GM23338 (cell line): ENCODE results near the gene PAQR4. TPM values are rescaled to one million over a fixed set of nuclear protein-coding genes. Genes with fewer than 3 reads are reported as not detected.

ENCODE experiments used
- ATAC-seq: fragments of 200-7000 bp; cut with Tn5 transposase; 3 replicates; pipeline ENCODE4 v1.9.1; 2020
- DNase-seq: peaks from one replicate; pipeline ENCODE4 v3.0.0-alpha.2; 2015; ENCODE audit warnings: low spot score
- H2AFZ ChIP-seq: fragments of 200-600 bp; sonication (generic); 2 replicates; pipeline ENCODE4 v1.8.0; 2016; ENCODE audit warnings: antibody characterized with exemption, mild to moderate bottlenecking, moderate library complexity
- H3F3A ChIP-seq: fragments of 200-600 bp; sonication (generic); replicated peaks from 2 replicates; pipeline ENCODE4 v1.8.0; 2017; ENCODE audit warnings: antibody characterized with exemption, mixed run types, low read depth
- H3K27ac ChIP-seq: fragments of 200-600 bp; sonication (generic); 2 replicates; pipeline ENCODE4 v1.6.1; 2016; ENCODE audit warnings: low read depth
- H3K27me3 ChIP-seq: fragments of 200-600 bp; sonication (generic); 2 replicates; pipeline ENCODE4 v1.8.0; 2016; ENCODE audit warnings: mild to moderate bottlenecking, mixed run types, moderate library complexity; ENCODE audit not compliant: insufficient read depth
- H3K36me3 ChIP-seq: fragments of 200-600 bp; sonication (generic); 2 replicates; pipeline ENCODE4 v1.8.0; 2016; ENCODE audit warnings: mild to moderate bottlenecking; ENCODE audit not compliant: insufficient read depth
- H3K4me1 ChIP-seq: fragments of 200-600 bp; sonication (generic); 2 replicates; pipeline ENCODE4 v1.8.0; 2016; ENCODE audit warnings: mild to moderate bottlenecking, moderate library complexity; ENCODE audit not compliant: insufficient read depth
- H3K4me2 ChIP-seq: fragments of 200-600 bp; sonication (generic); 2 replicates; pipeline ENCODE4 v1.7.1; 2017; ENCODE audit warnings: mixed run types
- H3K4me3 ChIP-seq: fragments of 200-600 bp; sonication (generic); 2 replicates; pipeline ENCODE4 v1.6.1; 2016; ENCODE audit warnings: mixed run types
- H3K79me2 ChIP-seq: fragments of 200-600 bp; sonication (generic); replicated peaks from 2 replicates; pipeline ENCODE4 v1.8.0; 2017; ENCODE audit warnings: mild to moderate bottlenecking; ENCODE audit not compliant: insufficient read depth
- H3K9me2 ChIP-seq: fragments of 200-600 bp; sonication (generic); 2 replicates; pipeline ENCODE4 v1.8.0; 2017; ENCODE audit not compliant: insufficient read depth
- H4K20me1 ChIP-seq: fragments of 200-600 bp; sonication (generic); replicated peaks from 2 replicates; pipeline ENCODE4 v1.8.0; 2017; ENCODE audit warnings: mild to moderate bottlenecking; ENCODE audit not compliant: insufficient read depth
- H3K27ac Mint-ChIP-seq: 2 replicates; pipeline ENCODE4 v1.8.0; 2020; ENCODE audit warnings: inconsistent platforms, mild to moderate bottlenecking, moderate library complexity, mixed read lengths
- H3K27me3 Mint-ChIP-seq: 3 replicates; pipeline ENCODE4 v1.8.0; 2022; ENCODE audit warnings: low read depth, mild to moderate bottlenecking, moderate library complexity, mixed read lengths, inconsistent platforms; ENCODE audit not compliant: insufficient read depth, poor library complexity
- H3K36me3 Mint-ChIP-seq: 3 replicates; pipeline ENCODE4 v1.8.0; 2021; ENCODE audit warnings: low read depth, mild to moderate bottlenecking, inconsistent platforms, moderate library complexity, mixed read lengths
- H3K4me1 Mint-ChIP-seq: 3 replicates; pipeline ENCODE4 v1.8.0; 2020; ENCODE audit warnings: mild to moderate bottlenecking, inconsistent platforms, mixed read lengths
- H3K4me3 Mint-ChIP-seq: 3 replicates; pipeline ENCODE4 v1.8.0; 2021; ENCODE audit warnings: moderate library complexity, mild to moderate bottlenecking, inconsistent platforms, mixed read lengths
- H3K9me3 Mint-ChIP-seq: 3 replicates; pipeline ENCODE4 v1.8.0; 2020; ENCODE audit warnings: moderate library complexity, mild to moderate bottlenecking, inconsistent platforms, mixed read lengths
- CREB1 ChIP-seq: fragments of 250-450 bp; sonication (Bioruptor Pico); IDR thresholded peaks from 2 replicates; pipeline ENCODE4 v1.5.0; 2020; ENCODE audit warnings: low read depth, mild to moderate bottlenecking, moderate library complexity
- EZH2 ChIP-seq: fragments of 200-600 bp; sonication (generic); IDR thresholded peaks from one replicate; pipeline ENCODE4 v1.8.0; 2017; ENCODE audit warnings: antibody characterized with exemption, mild to moderate bottlenecking, low read depth; ENCODE audit not compliant: unreplicated experiment
- EZH2phosphoT487 ChIP-seq: fragments of 200-600 bp; sonication (generic); IDR thresholded peaks from one replicate; pipeline ENCODE4 v1.8.1; 2018; ENCODE audit warnings: antibody characterized with exemption; ENCODE audit not compliant: unreplicated experiment
- NANOG ChIP-seq: IDR thresholded peaks from 2 replicates; pipeline ENCODE4 v1.6.1; 2016; ENCODE audit warnings: antibody characterized with exemption, borderline replicate concordance
- POLR2AphosphoS5 ChIP-seq: IDR thresholded peaks from 2 replicates; pipeline ENCODE4 v1.6.1; 2016; ENCODE audit warnings: antibody characterized with exemption, low read depth
- ZNF114 ChIP-seq: fragments of 250-450 bp; sonication (Bioruptor Pico); IDR thresholded peaks from 2 replicates; pipeline ENCODE4 v1.5.0; 2020; ENCODE audit warnings: mild to moderate bottlenecking, moderate library complexity
- polyA plus RNA-seq: library from polyadenylated mRNA; unstranded; fragments of >200 nt; fragmentation: Nextera tagmentation; extraction: Ambion mirVana; gene quantifications from 2 replicates; pipeline ENCODE4 v1.2.1, GENCODE V29; 2016
- total RNA-seq: library from RNA; depleted of rRNA; stranded (reverse); fragments of >200 nt; shearing (Covaris generic); gene quantifications from 2 replicates; pipeline ENCODE4 v1.2.3, GENCODE V29; 2014
- TF ChIP-seq, protein P1 (sequence below), 2 experiments: fragments of 200-600 bp in 1 of 2; sonication (generic) in 1 of 2; conservative IDR thresholded peaks; 2 replicates each; pipeline versions ENCODE4 v1.5.1 to v1.6.1; 2016 to 2017; ENCODE audit warnings: antibody characterized with exemption in 2 of 2, low read depth in 2 of 2, mild to moderate bottlenecking in 2 of 2, moderate library complexity in 1 of 2
- TF ChIP-seq, protein P2 (sequence below): fragments of 250-450 bp; sonication (Bioruptor Pico); IDR thresholded peaks from 2 replicates; pipeline ENCODE4 v1.5.0; 2020; ENCODE audit warnings: mild to moderate bottlenecking, moderate library complexity
- TF ChIP-seq, protein P3 (sequence below): IDR thresholded peaks from 2 replicates; pipeline ENCODE4 v1.6.1; 2016; ENCODE audit warnings: antibody characterized with exemption
- TF ChIP-seq, protein P4 (sequence below): IDR thresholded peaks from one replicate; pipeline ENCODE4 v1.6.1; 2018; ENCODE audit warnings: antibody characterized with exemption; ENCODE audit not compliant: unreplicated experiment

PAQR4 gene
- total and polyA plus RNA-seq, 2 experiments from 2014 or later, result 7.0 to 29.3 TPM

DNA sequence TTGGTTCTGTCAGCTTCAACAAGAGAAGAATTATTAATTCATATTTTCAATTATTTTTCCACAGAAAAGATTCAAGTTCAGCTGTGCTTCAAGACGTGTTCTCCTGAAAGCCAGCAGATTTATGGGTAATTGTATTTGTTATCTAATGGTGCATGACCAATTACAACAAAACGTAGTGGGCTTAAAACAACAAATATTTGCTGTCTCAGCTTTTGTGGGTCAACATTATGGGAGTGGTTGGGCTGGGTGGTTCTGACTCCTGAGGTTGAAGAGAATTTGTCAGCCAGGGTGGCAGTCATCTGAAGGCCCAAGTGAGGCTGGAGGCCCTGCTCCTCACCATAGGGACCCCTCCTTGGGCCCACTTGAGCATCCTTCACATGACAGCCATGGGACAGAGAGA is 29.2 kb upstream of the PAQR4 start (continued):
- TF ChIP-seq, protein P1, sequence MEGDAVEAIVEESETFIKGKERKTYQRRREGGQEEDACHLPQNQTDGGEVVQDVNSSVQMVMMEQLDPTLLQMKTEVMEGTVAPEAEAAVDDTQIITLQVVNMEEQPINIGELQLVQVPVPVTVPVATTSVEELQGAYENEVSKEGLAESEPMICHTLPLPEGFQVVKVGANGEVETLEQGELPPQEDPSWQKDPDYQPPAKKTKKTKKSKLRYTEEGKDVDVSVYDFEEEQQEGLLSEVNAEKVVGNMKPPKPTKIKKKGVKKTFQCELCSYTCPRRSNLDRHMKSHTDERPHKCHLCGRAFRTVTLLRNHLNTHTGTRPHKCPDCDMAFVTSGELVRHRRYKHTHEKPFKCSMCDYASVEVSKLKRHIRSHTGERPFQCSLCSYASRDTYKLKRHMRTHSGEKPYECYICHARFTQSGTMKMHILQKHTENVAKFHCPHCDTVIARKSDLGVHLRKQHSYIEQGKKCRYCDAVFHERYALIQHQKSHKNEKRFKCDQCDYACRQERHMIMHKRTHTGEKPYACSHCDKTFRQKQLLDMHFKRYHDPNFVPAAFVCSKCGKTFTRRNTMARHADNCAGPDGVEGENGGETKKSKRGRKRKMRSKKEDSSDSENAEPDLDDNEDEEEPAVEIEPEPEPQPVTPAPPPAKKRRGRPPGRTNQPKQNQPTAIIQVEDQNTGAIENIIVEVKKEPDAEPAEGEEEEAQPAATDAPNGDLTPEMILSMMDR (conservative IDR thresholded peaks at IDR 0.05; ENCODE audit: low read depth in 2 of 2), result no peak

GRCh38 chr16:2942045-2942444 is 27.1 kb upstream of the PAQR4 start:
- no peak overlapping the region for H3K4me3 Mint-ChIP-seq
- H3K27ac Mint-ChIP-seq, result no peak overlapping the region
- Histone ChIP-seq H2AFZ (no peak overlapping the region), H3K9me2 (no peaks in the 10 kb centered on the region), H3K4me2 (no peak overlapping the region), H3K4me3 (no peak overlapping the region), H3K4me1 (no peaks in the 10 kb centered on the region), H3K27me3 (no peaks in the 10 kb centered on the region), H3K36me3 (no peaks in the 10 kb centered on the region), H3F3A (no peaks in the 10 kb centered on the region), H4K20me1 (no peaks in the 10 kb centered on the region), H3K79me2 (no peaks in the 10 kb centered on the region), H3K27ac (no peak overlapping the region)
- no peaks in the 10 kb centered on the region for H3K27me3 Mint-ChIP-seq
- peaks cover 15% of the 10 kb centered on the region; the same call in 2 of the 3 replicates for H3K36me3 Mint-ChIP-seq
- H3K9me3 Mint-ChIP-seq, result no peaks in the 10 kb centered on the region; the same call in 2 of the 3 replicates
- H3K4me1 Mint-ChIP-seq, result no peaks in the 10 kb centered on the region
- no peak for DNase-seq
- ATAC-seq, result no peak
- no peak for TF ChIP-seq CREB1
- TF ChIP-seq, protein P2, sequence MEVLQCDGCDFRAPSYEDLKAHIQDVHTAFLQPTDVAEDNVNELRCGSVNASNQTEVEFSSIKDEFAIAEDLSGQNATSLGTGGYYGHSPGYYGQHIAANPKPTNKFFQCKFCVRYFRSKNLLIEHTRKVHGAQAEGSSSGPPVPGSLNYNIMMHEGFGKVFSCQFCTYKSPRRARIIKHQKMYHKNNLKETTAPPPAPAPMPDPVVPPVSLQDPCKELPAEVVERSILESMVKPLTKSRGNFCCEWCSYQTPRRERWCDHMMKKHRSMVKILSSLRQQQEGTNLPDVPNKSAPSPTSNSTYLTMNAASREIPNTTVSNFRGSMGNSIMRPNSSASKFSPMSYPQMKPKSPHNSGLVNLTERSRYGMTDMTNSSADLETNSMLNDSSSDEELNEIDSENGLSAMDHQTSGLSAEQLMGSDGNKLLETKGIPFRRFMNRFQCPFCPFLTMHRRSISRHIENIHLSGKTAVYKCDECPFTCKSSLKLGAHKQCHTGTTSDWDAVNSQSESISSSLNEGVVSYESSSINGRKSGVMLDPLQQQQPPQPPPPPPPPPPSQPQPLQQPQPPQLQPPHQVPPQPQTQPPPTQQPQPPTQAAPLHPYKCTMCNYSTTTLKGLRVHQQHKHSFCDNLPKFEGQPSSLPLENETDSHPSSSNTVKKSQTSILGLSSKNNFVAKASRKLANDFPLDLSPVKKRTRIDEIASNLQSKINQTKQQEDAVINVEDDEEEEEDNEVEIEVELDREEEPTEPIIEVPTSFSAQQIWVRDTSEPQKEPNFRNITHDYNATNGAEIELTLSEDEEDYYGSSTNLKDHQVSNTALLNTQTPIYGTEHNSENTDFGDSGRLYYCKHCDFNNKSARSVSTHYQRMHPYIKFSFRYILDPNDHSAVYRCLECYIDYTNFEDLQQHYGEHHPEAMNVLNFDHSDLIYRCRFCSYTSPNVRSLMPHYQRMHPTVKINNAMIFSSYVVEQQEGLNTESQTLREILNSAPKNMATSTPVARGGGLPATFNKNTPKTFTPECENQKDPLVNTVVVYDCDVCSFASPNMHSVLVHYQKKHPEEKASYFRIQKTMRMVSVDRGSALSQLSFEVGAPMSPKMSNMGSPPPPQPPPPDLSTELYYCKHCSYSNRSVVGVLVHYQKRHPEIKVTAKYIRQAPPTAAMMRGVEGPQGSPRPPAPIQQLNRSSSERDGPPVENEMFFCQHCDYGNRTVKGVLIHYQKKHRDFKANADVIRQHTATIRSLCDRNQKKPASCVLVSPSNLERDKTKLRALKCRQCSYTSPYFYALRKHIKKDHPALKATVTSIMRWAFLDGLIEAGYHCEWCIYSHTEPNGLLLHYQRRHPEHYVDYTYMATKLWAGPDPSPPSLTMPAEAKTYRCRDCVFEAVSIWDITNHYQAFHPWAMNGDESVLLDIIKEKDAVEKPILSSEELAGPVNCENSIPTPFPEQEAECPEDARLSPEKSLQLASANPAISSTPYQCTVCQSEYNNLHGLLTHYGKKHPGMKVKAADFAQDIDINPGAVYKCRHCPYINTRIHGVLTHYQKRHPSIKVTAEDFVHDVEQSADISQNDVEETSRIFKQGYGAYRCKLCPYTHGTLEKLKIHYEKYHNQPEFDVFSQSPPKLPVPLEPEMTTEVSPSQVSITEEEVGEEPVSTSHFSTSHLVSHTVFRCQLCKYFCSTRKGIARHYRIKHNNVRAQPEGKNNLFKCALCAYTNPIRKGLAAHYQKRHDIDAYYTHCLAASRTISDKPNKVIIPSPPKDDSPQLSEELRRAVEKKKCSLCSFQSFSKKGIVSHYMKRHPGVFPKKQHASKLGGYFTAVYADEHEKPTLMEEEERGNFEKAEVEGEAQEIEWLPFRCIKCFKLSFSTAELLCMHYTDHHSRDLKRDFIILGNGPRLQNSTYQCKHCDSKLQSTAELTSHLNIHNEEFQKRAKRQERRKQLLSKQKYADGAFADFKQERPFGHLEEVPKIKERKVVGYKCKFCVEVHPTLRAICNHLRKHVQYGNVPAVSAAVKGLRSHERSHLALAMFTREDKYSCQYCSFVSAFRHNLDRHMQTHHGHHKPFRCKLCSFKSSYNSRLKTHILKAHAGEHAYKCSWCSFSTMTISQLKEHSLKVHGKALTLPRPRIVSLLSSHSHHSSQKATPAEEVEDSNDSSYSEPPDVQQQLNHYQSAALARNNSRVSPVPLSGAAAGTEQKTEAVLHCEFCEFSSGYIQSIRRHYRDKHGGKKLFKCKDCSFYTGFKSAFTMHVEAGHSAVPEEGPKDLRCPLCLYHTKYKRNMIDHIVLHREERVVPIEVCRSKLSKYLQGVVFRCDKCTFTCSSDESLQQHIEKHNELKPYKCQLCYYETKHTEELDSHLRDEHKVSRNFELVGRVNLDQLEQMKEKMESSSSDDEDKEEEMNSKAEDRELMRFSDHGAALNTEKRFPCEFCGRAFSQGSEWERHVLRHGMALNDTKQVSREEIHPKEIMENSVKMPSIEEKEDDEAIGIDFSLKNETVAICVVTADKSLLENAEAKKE (CRISPR knock-in tag), result no peak
- TF ChIP-seq POLR2AphosphoS5, result no peak
- no peak for TF ChIP-seq NANOG
- TF ChIP-seq, protein P1 (conservative IDR thresholded peaks at IDR 0.05; ENCODE audit: low read depth in 2 of 2), result no peak
- TF ChIP-seq, protein P3, sequence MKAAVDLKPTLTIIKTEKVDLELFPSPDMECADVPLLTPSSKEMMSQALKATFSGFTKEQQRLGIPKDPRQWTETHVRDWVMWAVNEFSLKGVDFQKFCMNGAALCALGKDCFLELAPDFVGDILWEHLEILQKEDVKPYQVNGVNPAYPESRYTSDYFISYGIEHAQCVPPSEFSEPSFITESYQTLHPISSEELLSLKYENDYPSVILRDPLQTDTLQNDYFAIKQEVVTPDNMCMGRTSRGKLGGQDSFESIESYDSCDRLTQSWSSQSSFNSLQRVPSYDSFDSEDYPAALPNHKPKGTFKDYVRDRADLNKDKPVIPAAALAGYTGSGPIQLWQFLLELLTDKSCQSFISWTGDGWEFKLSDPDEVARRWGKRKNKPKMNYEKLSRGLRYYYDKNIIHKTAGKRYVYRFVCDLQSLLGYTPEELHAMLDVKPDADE, result no peak
- TF ChIP-seq EZH2phosphoT487, result no peak
- no peak for TF ChIP-seq EZH2
- TF ChIP-seq, protein P4, sequence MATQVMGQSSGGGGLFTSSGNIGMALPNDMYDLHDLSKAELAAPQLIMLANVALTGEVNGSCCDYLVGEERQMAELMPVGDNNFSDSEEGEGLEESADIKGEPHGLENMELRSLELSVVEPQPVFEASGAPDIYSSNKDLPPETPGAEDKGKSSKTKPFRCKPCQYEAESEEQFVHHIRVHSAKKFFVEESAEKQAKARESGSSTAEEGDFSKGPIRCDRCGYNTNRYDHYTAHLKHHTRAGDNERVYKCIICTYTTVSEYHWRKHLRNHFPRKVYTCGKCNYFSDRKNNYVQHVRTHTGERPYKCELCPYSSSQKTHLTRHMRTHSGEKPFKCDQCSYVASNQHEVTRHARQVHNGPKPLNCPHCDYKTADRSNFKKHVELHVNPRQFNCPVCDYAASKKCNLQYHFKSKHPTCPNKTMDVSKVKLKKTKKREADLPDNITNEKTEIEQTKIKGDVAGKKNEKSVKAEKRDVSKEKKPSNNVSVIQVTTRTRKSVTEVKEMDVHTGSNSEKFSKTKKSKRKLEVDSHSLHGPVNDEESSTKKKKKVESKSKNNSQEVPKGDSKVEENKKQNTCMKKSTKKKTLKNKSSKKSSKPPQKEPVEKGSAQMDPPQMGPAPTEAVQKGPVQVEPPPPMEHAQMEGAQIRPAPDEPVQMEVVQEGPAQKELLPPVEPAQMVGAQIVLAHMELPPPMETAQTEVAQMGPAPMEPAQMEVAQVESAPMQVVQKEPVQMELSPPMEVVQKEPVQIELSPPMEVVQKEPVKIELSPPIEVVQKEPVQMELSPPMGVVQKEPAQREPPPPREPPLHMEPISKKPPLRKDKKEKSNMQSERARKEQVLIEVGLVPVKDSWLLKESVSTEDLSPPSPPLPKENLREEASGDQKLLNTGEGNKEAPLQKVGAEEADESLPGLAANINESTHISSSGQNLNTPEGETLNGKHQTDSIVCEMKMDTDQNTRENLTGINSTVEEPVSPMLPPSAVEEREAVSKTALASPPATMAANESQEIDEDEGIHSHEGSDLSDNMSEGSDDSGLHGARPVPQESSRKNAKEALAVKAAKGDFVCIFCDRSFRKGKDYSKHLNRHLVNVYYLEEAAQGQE, result no peak
- TF ChIP-seq ZNF114 (CRISPR knock-in tag), result no peak
